A549 (cell line): ENCODE data around the gene CLN6.

Experiments
- BHLHE40 ChIP-seq: IDR thresholded peaks from 2 replicates; pipeline ENCODE4 v1.6.1; 2012; ENCODE audit warnings: low read depth, low read length, inconsistent platforms
- CBX2 ChIP-seq: fragments of 200-600 bp; sonication (generic); IDR thresholded peaks from 2 replicates; pipeline ENCODE4 v1.6.1; 2016; ENCODE audit warnings: low read depth, mild to moderate bottlenecking, borderline replicate concordance
- CHD2 ChIP-seq: fragments of 150-350 bp; IDR thresholded peaks from 2 replicates; pipeline ENCODE4 v1.6.1; 2014; ENCODE audit warnings: low read length; ENCODE audit not compliant: partially characterized antibody
- CTCF ChIP-seq: fragments of >200 bp; sonication (Bioruptor Twin); formaldehyde crosslinking; IDR thresholded peaks from 3 replicates; pipeline ENCODE4 v1.5.1; 2016
- EP300 ChIP-seq, 2 experiments: fragments of >200 bp; sonication (Bioruptor Twin); formaldehyde crosslinking; IDR thresholded peaks; 2 replicates in 1 of 2; 3 replicates in 1 of 2; pipeline ENCODE4 v1.6.1; 2016 to 2017
- GATA3 ChIP-seq: IDR thresholded peaks from 2 replicates; pipeline ENCODE4 v1.6.1; 2012; ENCODE audit warnings: borderline replicate concordance
- HMGXB4 ChIP-seq: fragments of 250-450 bp; sonication (Bioruptor Pico); IDR thresholded peaks from 2 replicates; pipeline ENCODE4 v1.5.0; 2021; ENCODE audit warnings: mild to moderate bottlenecking, moderate library complexity, borderline replicate concordance
- KDM1A ChIP-seq: fragments of 200-600 bp; sonication (generic); IDR thresholded peaks from 2 replicates; pipeline ENCODE4 v1.6.1; 2016; ENCODE audit warnings: low read depth, mild to moderate bottlenecking
- MAZ ChIP-seq: fragments of 150-350 bp; IDR thresholded peaks from 2 replicates; pipeline ENCODE4 v1.6.1; 2014; ENCODE audit warnings: antibody characterized with exemption, low read depth, low read length, borderline replicate concordance
- NFE2L2 ChIP-seq: fragments of 150-350 bp; conservative IDR thresholded peaks from 2 replicates; pipeline ENCODE4 v1.6.1; 2014; ENCODE audit warnings: low read length
- PBX3 ChIP-seq: IDR thresholded peaks from 2 replicates; pipeline ENCODE4 v1.6.1; 2012
- RAD21 ChIP-seq, 2 experiments: fragments of >200 bp in 1 of 2; sonication (Bioruptor Twin) in 1 of 2; formaldehyde crosslinking in 1 of 2; IDR thresholded peaks in 1 of 2; conservative IDR thresholded peaks in 1 of 2; 2 replicates in 1 of 2; 3 replicates in 1 of 2; pipeline ENCODE4 v1.6.1; 2012 to 2018; ENCODE audit warnings: inconsistent platforms in 1 of 2
- TF ChIP-seq, protein P1 (sequence below): IDR thresholded peaks from 2 replicates; pipeline ENCODE4 v1.6.1; 2012; ENCODE audit warnings: low read depth, borderline replicate concordance

- TF ChIP-seq HMGXB4, result no peak
- TF ChIP-seq CTCF, result no peak
- TF ChIP-seq MAZ, result no peak
- no peak for TF ChIP-seq GATA3
- no peak for TF ChIP-seq EP300 (IDR thresholded peaks at IDR 0.05)
- no peak for TF ChIP-seq CHD2
- no peak for TF ChIP-seq NFE2L2
- TF ChIP-seq RAD21 (conservative IDR thresholded peaks at IDR 0.05 in 1 of 2, IDR thresholded peaks at IDR 0.05 in 1 of 2), result no peak
- TF ChIP-seq CBX2, result no peak
- no peak for TF ChIP-seq PBX3
- TF ChIP-seq BHLHE40, result no peak
- TF ChIP-seq KDM1A, result no peak
- TF ChIP-seq, protein P1, sequence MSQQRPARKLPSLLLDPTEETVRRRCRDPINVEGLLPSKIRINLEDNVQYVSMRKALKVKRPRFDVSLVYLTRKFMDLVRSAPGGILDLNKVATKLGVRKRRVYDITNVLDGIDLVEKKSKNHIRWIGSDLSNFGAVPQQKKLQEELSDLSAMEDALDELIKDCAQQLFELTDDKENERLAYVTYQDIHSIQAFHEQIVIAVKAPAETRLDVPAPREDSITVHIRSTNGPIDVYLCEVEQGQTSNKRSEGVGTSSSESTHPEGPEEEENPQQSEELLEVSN, result no peak
Measured at GRCh38 chr15:68276668-68277067, 47.1 kb upstream of the CLN6 start.
